Measurements from ENCODE around the gene COPS4. TPM values are rescaled to one million over a fixed set of nuclear protein-coding genes. Genes with fewer than 3 reads are reported as not detected.

Gene COPS4
- total and polyA plus RNA-seq, 10 of the 15 experiments (the other 5 are each of a cell fraction or from before 2014, with no cell fraction given): 34.2 to 159 (median 66.7) TPM

DNA sequence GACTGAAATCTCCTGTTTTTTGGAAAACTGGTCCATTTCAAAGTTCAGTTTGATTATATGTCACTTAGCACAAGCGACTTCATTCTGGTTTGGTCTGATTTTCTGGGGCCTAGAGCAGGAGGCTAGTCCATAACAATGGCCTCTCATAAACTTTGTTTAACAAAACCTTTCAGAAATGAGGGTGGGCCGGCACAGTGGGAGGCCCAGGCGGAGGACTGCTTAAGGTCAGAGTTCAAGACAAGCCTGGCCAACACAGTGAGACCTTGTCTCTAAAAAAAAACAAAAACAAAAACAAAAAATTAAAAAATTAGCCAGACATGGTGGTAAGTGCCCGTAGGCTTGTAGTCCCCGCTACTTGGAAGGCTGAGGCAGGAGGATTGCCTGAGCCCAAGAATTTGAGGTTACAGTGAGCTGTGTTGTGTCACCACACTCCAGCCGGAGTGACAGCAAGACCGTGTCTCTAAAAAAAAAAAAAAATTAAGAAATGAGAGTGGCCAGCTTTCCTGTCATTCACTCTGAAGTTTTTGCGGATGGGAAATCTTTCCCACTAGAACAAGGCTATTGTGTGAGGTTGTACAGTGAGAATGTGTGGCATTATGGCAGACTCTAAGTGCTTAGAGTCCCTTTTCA is 80.8 kb downstream of the COPS4 start:
- CTCF ChIA-PET: interaction anchor here (0.7 to 6.4 kb wide), 7 partner anchors 62 to 145 kb away, joined by 3 to 43 read pairs (median 4); no protein-coding TSS in a partner anchor
- H3K79me2 ChIP-seq (ENCODE audit: control insufficient read depth, insufficient read depth, low read length): peaks cover 47% of the 10 kb centered on the region
- H3K4me3 ChIP-seq: no peak overlapping the region
- H3K4me1 ChIP-seq (ENCODE audit: control insufficient read depth, insufficient read depth, low read length): peaks cover 8% of the 10 kb centered on the region; the same call in 1 of the 2 replicates
- no peaks in the 10 kb centered on the region; a peak in 1 of 4 replicates for H3K36me3 ChIP-seq (ENCODE audit: control insufficient read depth in 2 of 2, insufficient read depth in 2 of 2, low read length in 1 of 2)
- 85% methylated on average over 8 of the region's 8 CpGs for WGBS (ENCODE audit: insufficient coverage, insufficient replicate concordance, low lambda C conversion rate, missing lambda C conversion rate)
- H3K4me2 ChIP-seq (ENCODE audit: control insufficient read depth, insufficient read depth): no peak overlapping the region; the same call in 1 of the 2 replicates
- RAD21 ChIA-PET (ENCODE audit: unreplicated experiment): interaction anchor here (0.6 to 7.0 kb wide), 11 partner anchors 9 to 144 kb away, joined by 3 to 127 read pairs (median 6); no protein-coding TSS in a partner anchor
- no peak overlapping the region for H3K9ac ChIP-seq (ENCODE audit: control insufficient read depth, insufficient read depth, low read length)
- DNase-seq (ENCODE audit: low read depth, low spot score): no peak
- no TSS peak for BruUV-seq (replicated peaks)
- SMC1A ChIA-PET (ENCODE audit: uncharacterized antibody, unreplicated experiment): interaction anchor here (0.7 to 9.7 kb wide), 12 partner anchors 9 to 137 kb away, joined by 3 to 183 read pairs (median 34); no protein-coding TSS in a partner anchor
- H3K27me3 ChIP-seq (replicated peaks in 1 of 2; ENCODE audit: control insufficient read depth in 2 of 2, insufficient read depth in 2 of 2, low read length in 1 of 2): no peaks in the 10 kb centered on the region
- peak overlapping the region; percentile 99; the same call in 1 of the 2 replicates for H3K27ac ChIP-seq (ENCODE audit: control insufficient read depth, insufficient read depth)
- no peak for ATAC-seq
- no peak overlapping the region for H2AFZ ChIP-seq (ENCODE audit: control insufficient read depth, low read depth, low read length)
- no peaks in the 10 kb centered on the region for H4K20me1 ChIP-seq (ENCODE audit: control insufficient read depth, insufficient read depth)
- intact Hi-C loops (cut with micrococcal nuclease; ENCODE audit: unreplicated experiment) (no loop called here), in situ Hi-C loops (cut with MboI) (no loop called here)
- POLR2A ChIA-PET: interaction anchor here (0.6 to 8.0 kb wide), 3 partner anchors 30 to 126 kb away, joined by 3 to 77 read pairs (median 5); no protein-coding TSS in a partner anchor
- no peak for FAIRE-seq
- no peaks in the 10 kb centered on the region for H3K9me3 ChIP-seq (replicated peaks; ENCODE audit: control insufficient read depth, insufficient read depth, low read length)
- TF ChIP-seq TCF7 (IDR thresholded peaks at IDR 0.05; ENCODE audit: borderline replicate concordance): no peak
- no peak for TF ChIP-seq POU2F2 (IDR thresholded peaks at IDR 0.05; ENCODE audit: borderline replicate concordance, low read depth, low read length)
- no peak for TF ChIP-seq ZNF217 (IDR thresholded peaks at IDR 0.05)
- TF ChIP-seq, protein P1, sequence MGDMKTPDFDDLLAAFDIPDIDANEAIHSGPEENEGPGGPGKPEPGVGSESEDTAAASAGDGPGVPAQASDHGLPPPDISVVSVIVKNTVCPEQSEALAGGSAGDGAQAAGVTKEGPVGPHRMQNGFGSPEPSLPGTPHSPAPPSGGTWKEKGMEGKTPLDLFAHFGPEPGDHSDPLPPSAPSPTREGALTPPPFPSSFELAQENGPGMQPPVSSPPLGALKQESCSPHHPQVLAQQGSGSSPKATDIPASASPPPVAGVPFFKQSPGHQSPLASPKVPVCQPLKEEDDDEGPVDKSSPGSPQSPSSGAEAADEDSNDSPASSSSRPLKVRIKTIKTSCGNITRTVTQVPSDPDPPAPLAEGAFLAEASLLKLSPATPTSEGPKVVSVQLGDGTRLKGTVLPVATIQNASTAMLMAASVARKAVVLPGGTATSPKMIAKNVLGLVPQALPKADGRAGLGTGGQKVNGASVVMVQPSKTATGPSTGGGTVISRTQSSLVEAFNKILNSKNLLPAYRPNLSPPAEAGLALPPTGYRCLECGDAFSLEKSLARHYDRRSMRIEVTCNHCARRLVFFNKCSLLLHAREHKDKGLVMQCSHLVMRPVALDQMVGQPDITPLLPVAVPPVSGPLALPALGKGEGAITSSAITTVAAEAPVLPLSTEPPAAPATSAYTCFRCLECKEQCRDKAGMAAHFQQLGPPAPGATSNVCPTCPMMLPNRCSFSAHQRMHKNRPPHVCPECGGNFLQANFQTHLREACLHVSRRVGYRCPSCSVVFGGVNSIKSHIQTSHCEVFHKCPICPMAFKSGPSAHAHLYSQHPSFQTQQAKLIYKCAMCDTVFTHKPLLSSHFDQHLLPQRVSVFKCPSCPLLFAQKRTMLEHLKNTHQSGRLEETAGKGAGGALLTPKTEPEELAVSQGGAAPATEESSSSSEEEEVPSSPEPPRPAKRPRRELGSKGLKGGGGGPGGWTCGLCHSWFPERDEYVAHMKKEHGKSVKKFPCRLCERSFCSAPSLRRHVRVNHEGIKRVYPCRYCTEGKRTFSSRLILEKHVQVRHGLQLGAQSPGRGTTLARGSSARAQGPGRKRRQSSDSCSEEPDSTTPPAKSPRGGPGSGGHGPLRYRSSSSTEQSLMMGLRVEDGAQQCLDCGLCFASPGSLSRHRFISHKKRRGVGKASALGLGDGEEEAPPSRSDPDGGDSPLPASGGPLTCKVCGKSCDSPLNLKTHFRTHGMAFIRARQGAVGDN (IDR thresholded peaks at IDR 0.05): peak; percentile 22; the same call in 1 of the 2 replicates
- TF ChIP-seq GATAD2B (conservative IDR thresholded peaks at IDR 0.05; ENCODE audit: low read depth): no peak
- TF ChIP-seq, protein P2, sequence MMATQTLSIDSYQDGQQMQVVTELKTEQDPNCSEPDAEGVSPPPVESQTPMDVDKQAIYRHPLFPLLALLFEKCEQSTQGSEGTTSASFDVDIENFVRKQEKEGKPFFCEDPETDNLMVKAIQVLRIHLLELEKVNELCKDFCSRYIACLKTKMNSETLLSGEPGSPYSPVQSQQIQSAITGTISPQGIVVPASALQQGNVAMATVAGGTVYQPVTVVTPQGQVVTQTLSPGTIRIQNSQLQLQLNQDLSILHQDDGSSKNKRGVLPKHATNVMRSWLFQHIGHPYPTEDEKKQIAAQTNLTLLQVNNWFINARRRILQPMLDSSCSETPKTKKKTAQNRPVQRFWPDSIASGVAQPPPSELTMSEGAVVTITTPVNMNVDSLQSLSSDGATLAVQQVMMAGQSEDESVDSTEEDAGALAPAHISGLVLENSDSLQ (IDR thresholded peaks at IDR 0.05): peak; percentile 56; the same call in 1 of the 2 replicates
- no peak for TF ChIP-seq ZNF274 (IDR thresholded peaks at IDR 0.05; ENCODE audit: insufficient read depth, insufficient read length)
- TF ChIP-seq, protein P3, sequence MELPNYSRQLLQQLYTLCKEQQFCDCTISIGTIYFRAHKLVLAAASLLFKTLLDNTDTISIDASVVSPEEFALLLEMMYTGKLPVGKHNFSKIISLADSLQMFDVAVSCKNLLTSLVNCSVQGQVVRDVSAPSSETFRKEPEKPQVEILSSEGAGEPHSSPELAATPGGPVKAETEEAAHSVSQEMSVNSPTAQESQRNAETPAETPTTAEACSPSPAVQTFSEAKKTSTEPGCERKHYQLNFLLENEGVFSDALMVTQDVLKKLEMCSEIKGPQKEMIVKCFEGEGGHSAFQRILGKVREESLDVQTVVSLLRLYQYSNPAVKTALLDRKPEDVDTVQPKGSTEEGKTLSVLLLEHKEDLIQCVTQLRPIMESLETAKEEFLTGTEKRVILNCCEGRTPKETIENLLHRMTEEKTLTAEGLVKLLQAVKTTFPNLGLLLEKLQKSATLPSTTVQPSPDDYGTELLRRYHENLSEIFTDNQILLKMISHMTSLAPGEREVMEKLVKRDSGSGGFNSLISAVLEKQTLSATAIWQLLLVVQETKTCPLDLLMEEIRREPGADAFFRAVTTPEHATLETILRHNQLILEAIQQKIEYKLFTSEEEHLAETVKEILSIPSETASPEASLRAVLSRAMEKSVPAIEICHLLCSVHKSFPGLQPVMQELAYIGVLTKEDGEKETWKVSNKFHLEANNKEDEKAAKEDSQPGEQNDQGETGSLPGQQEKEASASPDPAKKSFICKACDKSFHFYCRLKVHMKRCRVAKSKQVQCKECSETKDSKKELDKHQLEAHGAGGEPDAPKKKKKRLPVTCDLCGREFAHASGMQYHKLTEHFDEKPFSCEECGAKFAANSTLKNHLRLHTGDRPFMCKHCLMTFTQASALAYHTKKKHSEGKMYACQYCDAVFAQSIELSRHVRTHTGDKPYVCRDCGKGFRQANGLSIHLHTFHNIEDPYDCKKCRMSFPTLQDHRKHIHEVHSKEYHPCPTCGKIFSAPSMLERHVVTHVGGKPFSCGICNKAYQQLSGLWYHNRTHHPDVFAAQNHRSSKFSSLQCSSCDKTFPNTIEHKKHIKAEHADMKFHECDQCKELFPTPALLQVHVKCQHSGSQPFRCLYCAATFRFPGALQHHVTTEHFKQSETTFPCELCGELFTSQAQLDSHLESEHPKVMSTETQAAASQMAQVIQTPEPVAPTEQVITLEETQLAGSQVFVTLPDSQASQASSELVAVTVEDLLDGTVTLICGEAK (IDR thresholded peaks at IDR 0.05; ENCODE audit: borderline replicate concordance): no peak

Data from GM12878 (cell line).